Glutamatergic neuron (in vitro differentiated cells): ENCODE results near the gene NAGA. TPM values are rescaled to one million over a fixed set of nuclear protein-coding genes. Genes with fewer than 3 reads are reported as not detected.

Experiments
- DNase-seq: peaks from one replicate; pipeline ENCODE4 v3.0.0; 2022
- H3K27ac Mint-ChIP-seq: one replicate; pipeline ENCODE4 v1.8.0; 2020; ENCODE audit warnings: mild to moderate bottlenecking, mixed read lengths, inconsistent platforms; ENCODE audit not compliant: unreplicated experiment
- H3K27me3 Mint-ChIP-seq: one replicate; pipeline ENCODE4 v1.8.0; 2020; ENCODE audit warnings: mild to moderate bottlenecking, moderate library complexity, mixed read lengths, inconsistent platforms; ENCODE audit not compliant: unreplicated experiment
- H3K36me3 Mint-ChIP-seq: one replicate; pipeline ENCODE4 v1.8.0; 2020; ENCODE audit warnings: mild to moderate bottlenecking, mixed read lengths, inconsistent platforms; ENCODE audit not compliant: unreplicated experiment
- H3K4me1 Mint-ChIP-seq: one replicate; pipeline ENCODE4 v1.8.0; 2020; ENCODE audit warnings: mild to moderate bottlenecking, low read depth, mixed read lengths, inconsistent platforms; ENCODE audit not compliant: unreplicated experiment
- H3K4me3 Mint-ChIP-seq: one replicate; pipeline ENCODE4 v1.8.0; 2020; ENCODE audit warnings: mild to moderate bottlenecking, mixed read lengths, inconsistent platforms; ENCODE audit not compliant: unreplicated experiment
- H3K9me3 Mint-ChIP-seq: one replicate; pipeline ENCODE4 v1.8.0; 2020; ENCODE audit warnings: mild to moderate bottlenecking, moderate library complexity, mixed read lengths, inconsistent platforms; ENCODE audit not compliant: unreplicated experiment
- total RNA-seq: library from RNA; stranded (reverse); fragmentation: NEBNext Ultra II Directional; extraction: Animal tissue kit (Norgen Biotek cat#: 25700); gene quantifications from one replicate; pipeline ENCODE4 v1.2.1, GENCODE V29; 2021; ENCODE audit not compliant: unreplicated experiment
- TF ChIP-seq, protein P1 (sequence below): fragments of 200-600 bp; sonication (generic); IDR thresholded peaks from one replicate; pipeline ENCODE4 v1.5.0; 2021; ENCODE audit not compliant: partially characterized antibody, unreplicated experiment

NAGA gene
- total RNA-seq, 1 donor from 2014 or later, result 13.0 TPM

DNA sequence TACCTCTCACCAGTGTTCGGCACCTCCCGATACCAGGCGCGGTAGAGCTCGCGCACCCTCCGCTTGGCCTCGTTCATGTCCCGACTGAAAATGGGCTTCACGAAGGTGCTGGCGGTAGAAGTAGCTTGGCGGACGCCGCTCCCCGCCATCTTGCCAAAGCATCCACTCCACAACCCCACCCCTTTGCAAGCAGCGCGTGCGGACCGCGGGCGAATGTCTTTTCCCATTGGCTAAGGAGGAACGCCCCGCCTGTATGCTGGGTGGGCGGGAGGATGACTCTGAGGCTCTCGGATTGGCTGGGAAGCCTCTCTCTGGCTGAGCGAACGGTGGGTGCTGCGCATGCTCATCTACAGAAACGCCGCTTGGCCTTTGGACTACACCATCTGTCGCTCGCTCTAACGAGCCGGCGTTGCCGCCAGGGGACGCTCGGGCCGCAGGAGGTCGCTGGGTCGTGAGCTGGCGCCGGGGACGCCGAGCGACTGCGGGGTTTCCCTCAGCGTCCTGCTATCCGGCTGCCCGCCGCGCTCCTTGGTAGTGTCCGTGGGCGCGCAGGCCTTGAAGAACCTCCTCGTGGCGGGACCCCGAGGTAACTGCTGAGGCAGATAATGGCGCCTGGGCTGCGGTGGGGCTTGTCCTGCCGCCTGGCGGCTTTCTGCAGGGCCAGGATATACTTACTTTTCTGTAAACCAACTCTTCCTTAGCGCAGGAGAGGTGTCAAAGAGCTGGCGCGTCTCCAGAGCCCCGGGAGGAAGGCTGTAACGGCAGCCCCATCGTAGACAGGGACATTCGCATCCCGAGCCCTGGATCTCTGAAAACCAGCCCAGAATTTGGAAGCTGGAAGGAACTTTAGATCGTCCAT, 20.2 kb upstream of the NAGA start, which contains the start of gene NDUFA6:
Gene NDUFA6, minus strand, starts transcription at position 177 of the 859 bp plus-strand sequence. Its CDS starts 28 bp downstream, at position 149.
- H3K27me3 Mint-ChIP-seq, result peaks cover 4% of the 10 kb centered on the region
- peak within 1 kb of the TSS; percentile 99 for H3K27ac Mint-ChIP-seq
- H3K4me1 Mint-ChIP-seq, result peaks cover 2% of the 10 kb centered on the region
- peak within 1 kb of the TSS; percentile 97 for H3K4me3 Mint-ChIP-seq
- H3K9me3 Mint-ChIP-seq, result peaks cover 8% of the 10 kb centered on the region
- H3K36me3 Mint-ChIP-seq, result peaks cover 11% of the 10 kb centered on the region
- DNase-seq, result peak; percentile 97
- TF ChIP-seq, protein P1, sequence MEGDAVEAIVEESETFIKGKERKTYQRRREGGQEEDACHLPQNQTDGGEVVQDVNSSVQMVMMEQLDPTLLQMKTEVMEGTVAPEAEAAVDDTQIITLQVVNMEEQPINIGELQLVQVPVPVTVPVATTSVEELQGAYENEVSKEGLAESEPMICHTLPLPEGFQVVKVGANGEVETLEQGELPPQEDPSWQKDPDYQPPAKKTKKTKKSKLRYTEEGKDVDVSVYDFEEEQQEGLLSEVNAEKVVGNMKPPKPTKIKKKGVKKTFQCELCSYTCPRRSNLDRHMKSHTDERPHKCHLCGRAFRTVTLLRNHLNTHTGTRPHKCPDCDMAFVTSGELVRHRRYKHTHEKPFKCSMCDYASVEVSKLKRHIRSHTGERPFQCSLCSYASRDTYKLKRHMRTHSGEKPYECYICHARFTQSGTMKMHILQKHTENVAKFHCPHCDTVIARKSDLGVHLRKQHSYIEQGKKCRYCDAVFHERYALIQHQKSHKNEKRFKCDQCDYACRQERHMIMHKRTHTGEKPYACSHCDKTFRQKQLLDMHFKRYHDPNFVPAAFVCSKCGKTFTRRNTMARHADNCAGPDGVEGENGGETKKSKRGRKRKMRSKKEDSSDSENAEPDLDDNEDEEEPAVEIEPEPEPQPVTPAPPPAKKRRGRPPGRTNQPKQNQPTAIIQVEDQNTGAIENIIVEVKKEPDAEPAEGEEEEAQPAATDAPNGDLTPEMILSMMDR, result peak; percentile 77

DNA sequence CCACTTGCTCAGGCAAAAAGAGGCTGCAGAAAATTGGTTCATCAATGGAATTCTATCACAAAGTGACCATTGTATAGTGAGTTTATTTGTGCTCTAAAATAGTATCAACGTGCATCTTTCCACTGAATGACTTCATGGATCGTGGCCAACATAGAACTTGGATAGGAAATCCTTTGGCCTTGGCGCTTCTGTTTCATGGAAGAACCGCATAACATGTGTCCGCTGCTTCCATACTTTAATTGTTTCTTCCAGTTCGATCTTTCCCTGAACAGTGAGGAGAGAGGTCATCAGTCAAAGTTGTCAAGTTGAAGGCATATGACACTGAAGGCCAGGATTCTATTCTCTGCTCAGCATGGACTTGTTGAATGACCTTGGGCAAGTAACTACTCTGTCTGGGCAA, 15.4 kb upstream of the NAGA start:
- no peak overlapping the region for H3K27ac Mint-ChIP-seq
- peaks cover 11% of the 10 kb centered on the region for H3K36me3 Mint-ChIP-seq
- no peak for DNase-seq
- TF ChIP-seq, protein P1, result no peak
- no peak overlapping the region for H3K4me3 Mint-ChIP-seq
- peaks cover 3% of the 10 kb centered on the region for H3K27me3 Mint-ChIP-seq
- H3K4me1 Mint-ChIP-seq, result peaks cover 2% of the 10 kb centered on the region
- peaks cover 13% of the 10 kb centered on the region for H3K9me3 Mint-ChIP-seq

DNA sequence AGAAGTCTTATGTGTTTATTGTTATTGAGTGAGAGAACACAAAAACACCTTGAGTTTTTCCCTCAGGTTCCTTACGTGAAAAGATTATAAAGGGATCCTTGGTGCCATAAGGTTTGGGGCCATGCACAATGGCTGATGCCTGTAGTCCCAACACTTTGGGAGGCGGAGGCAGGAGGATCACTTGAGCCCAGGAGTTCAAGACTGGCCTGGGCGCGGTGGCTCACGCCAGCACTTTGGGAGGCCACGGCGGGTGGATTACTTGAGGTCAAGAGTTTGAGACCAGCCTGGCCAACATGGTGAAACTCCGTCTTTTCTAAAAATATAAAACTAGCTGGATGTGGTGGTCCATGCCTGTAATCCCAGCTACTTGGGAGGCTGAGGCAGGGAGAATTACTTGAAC, 14.3 kb upstream of the NAGA start:
- Mint-ChIP-seq H3K27me3 (peaks cover 2% of the 10 kb centered on the region), H3K36me3 (peaks cover 11% of the 10 kb centered on the region), H3K27ac (no peak overlapping the region), H3K4me3 (no peak overlapping the region), H3K9me3 (peaks cover 10% of the 10 kb centered on the region), H3K4me1 (peaks cover 4% of the 10 kb centered on the region)
- TF ChIP-seq, protein P1, result no peak
- DNase-seq, result no peak

DNA sequence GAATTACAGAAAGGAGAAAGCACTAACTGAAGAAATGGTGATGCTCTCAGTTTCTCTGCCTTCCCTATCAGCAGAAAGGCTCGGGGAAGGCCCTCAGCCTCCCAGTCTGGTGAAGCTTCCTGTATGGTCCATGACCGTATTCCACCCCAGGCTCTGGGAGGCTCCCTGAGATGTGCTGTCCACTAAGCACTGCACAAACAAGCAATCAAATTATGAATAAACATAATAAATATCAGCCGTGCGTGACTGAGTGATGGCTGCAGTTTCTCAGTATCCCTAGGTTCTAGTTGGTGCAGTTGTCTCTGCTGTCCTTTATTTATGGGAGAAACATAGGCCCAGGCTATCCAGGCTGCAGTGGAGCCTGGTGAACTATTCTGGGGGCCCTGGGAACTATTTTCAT, 12.5 kb upstream of the NAGA start:
- TF ChIP-seq, protein P1, result no peak
- H3K27me3 Mint-ChIP-seq, result peaks cover 5% of the 10 kb centered on the region
- peaks cover 7% of the 10 kb centered on the region for H3K4me1 Mint-ChIP-seq
- H3K36me3 Mint-ChIP-seq, result no peaks in the 10 kb centered on the region
- no peak overlapping the region for H3K4me3 Mint-ChIP-seq
- DNase-seq, result no peak
- H3K27ac Mint-ChIP-seq, result no peak overlapping the region
- H3K9me3 Mint-ChIP-seq, result peaks cover 12% of the 10 kb centered on the region

DNA sequence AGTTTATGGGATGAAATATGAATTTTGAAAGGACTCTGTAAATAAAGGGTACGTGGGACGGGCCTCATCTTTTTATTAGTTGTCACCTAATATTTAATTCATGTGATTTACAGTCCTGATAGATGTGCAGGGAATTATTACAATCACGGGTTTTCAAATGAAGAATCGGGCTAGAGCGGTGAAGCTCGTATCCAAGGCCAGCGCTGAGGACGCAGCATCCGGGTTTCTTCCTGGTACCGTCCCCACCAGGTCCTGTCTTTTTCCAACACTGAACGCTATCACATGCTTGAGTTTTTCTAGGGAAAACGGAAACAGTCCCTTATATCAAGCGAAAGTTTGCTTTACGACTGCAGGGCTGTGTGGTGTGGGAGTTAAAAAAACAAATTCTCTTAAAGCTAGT, 9.7 kb upstream of the NAGA start:
- Mint-ChIP-seq H3K27ac (peak overlapping the region; percentile 95), H3K4me1 (peaks cover 7% of the 10 kb centered on the region), H3K4me3 (peak overlapping the region; percentile 92), H3K36me3 (peaks cover under 1% of the 10 kb centered on the region), H3K9me3 (peaks cover 14% of the 10 kb centered on the region), H3K27me3 (peaks cover 5% of the 10 kb centered on the region)
- no peak for DNase-seq
- TF ChIP-seq, protein P1, result no peak
